ENCODE measurements around the gene MORF4L1. TPM values are rescaled to one million over a fixed set of nuclear protein-coding genes. Genes with fewer than 3 reads are reported as not detected.

The MORF4L1 gene
- total RNA-seq, 1 experiment from 2014 or later: 216 TPM

GRCh38 chr15:78914027-78914764 lies 41.5 kb downstream of the MORF4L1 start:
- no TSS peak for BruUV-seq (replicated peaks)
- Histone ChIP-seq H2AFZ (ENCODE audit: low read length) (no peak overlapping the region), H3K9me2 (replicated peaks; ENCODE audit: low read length) (no peaks in the 10 kb centered on the region), H3K9me3 (ENCODE audit: low read length) (no peaks in the 10 kb centered on the region), H3F3A (ENCODE audit: low read length, unreplicated experiment) (no peaks in the 10 kb centered on the region), H3K27ac (ENCODE audit: low read length) (no peak overlapping the region), H3K4me1 (ENCODE audit: insufficient read depth, low read length) (no peaks in the 10 kb centered on the region), H3K79me2 (ENCODE audit: low read length) (no peaks in the 10 kb centered on the region), H3K4me2 (ENCODE audit: low read length) (no peak overlapping the region), H3K4me3 (ENCODE audit: low read length) (no peak overlapping the region), H3K36me3 (ENCODE audit: low read depth, low read length) (peaks cover 6% of the 10 kb centered on the region), H3K27me3 (ENCODE audit: low read length) (no peaks in the 10 kb centered on the region), H3K9ac (ENCODE audit: low read length) (no peak overlapping the region), H4K20me1 (ENCODE audit: low read length) (no peaks in the 10 kb centered on the region)
- ATAC-seq: peak; percentile 43
- TF ChIP-seq EZH2 (IDR thresholded peaks at IDR 0.05; ENCODE audit: low read length, unreplicated experiment) (no peak), EZH2phosphoT487 (IDR thresholded peaks at IDR 0.05; ENCODE audit: borderline replicate concordance, low read length) (no peak), CTCF (conservative IDR thresholded peaks at IDR 0.05; ENCODE audit: low read depth, low read length) (peak; percentile 56)
- intact Hi-C loops (cut with micrococcal nuclease): loop anchor here (10.0 kb wide), 1 partner anchor 271 kb away; no protein-coding TSS in a partner anchor
- no peak for DNase-seq
- ChIA-PET CTCF (no interaction called here), POLR2A (ENCODE audit: unreplicated experiment) (no interaction called here)

GRCh38 chr15:78915341-78916087 lies 42.8 kb downstream of the MORF4L1 start:
- Histone ChIP-seq H3K27ac (ENCODE audit: low read length) (no peak overlapping the region), H3K4me1 (ENCODE audit: insufficient read depth, low read length) (no peaks in the 10 kb centered on the region), H3K4me3 (ENCODE audit: low read length) (no peak overlapping the region), H3K9me2 (replicated peaks; ENCODE audit: low read length) (no peaks in the 10 kb centered on the region), H3K27me3 (ENCODE audit: low read length) (no peaks in the 10 kb centered on the region), H3F3A (ENCODE audit: low read length, unreplicated experiment) (no peaks in the 10 kb centered on the region), H3K36me3 (ENCODE audit: low read depth, low read length) (peaks cover 6% of the 10 kb centered on the region), H2AFZ (ENCODE audit: low read length) (no peak overlapping the region), H4K20me1 (ENCODE audit: low read length) (no peaks in the 10 kb centered on the region), H3K4me2 (ENCODE audit: low read length) (no peak overlapping the region), H3K9ac (ENCODE audit: low read length) (no peak overlapping the region), H3K9me3 (ENCODE audit: low read length) (no peaks in the 10 kb centered on the region), H3K79me2 (ENCODE audit: low read length) (no peaks in the 10 kb centered on the region)
- ChIA-PET POLR2A (ENCODE audit: unreplicated experiment) (no interaction called here), CTCF (no interaction called here)
- intact Hi-C loops (cut with micrococcal nuclease): loop anchor here (10.0 kb wide), 1 partner anchor 269 kb away; no protein-coding TSS in a partner anchor
- TF ChIP-seq EZH2phosphoT487 (IDR thresholded peaks at IDR 0.05; ENCODE audit: borderline replicate concordance, low read length) (no peak), EZH2 (IDR thresholded peaks at IDR 0.05; ENCODE audit: low read length, unreplicated experiment) (no peak), CTCF (conservative IDR thresholded peaks at IDR 0.05; ENCODE audit: low read depth, low read length) (no peak)
- ATAC-seq (no peak; the same call in 1 of the 2 replicates), DNase-seq (no peak)
- BruUV-seq (replicated peaks): no TSS peak
